ENCODE results near the gene PEX10.

Gene PEX10

DNA sequence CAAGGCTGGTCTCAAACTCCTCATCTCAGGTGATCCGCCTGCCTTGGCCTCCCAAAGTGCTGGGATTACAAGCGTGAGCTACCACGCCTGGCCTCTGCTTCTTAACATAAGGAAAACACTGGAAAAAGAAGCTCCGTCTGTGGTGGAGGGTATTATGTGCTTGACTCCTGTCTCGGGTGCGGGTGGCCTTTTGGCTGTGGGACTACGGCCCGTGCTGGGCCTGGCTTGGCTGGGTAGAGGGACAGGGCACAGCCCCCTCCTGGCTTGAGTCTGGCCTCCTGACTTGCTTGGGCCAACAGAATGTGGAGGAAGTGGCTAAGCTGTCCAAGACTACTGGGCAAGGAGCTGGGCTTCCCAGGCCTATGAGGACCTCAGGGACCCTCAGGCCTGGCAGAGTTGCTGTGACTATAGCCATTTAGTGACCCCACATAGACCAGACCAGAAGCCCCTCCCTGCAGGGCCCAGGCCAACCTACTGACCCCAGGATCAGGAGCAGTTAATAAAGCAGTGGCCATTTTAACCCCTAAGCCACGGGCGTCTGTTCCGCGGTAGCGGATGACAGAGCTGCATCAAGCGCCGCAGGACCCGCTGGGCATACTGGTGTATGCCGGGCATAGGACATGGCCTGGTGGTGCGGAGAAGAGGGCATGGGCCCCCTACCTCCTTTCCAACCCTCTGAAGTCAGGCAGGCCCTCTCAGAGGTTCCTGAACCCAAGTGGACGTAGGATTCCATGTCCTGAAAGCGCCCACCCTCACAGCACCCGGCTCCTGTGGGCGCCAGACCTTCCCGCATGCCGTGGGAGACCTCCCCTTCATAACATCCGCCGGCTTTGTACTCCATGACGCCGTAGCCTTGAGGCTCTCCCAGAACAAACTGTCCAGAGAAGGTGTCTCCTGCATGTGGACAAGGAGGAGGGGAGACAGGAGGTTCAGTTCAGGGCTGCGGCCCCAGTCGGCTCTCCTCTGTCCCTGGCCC lies 25.4 kb downstream of the PEX10 start:
- FAIRE-seq (no peak), DNase-seq (ENCODE audit: insufficient read length, low spot score) (no peak)
- no peak for TF ChIP-seq POLR2A (IDR thresholded peaks at IDR 0.05; ENCODE audit: low read depth, low read length)

DNA sequence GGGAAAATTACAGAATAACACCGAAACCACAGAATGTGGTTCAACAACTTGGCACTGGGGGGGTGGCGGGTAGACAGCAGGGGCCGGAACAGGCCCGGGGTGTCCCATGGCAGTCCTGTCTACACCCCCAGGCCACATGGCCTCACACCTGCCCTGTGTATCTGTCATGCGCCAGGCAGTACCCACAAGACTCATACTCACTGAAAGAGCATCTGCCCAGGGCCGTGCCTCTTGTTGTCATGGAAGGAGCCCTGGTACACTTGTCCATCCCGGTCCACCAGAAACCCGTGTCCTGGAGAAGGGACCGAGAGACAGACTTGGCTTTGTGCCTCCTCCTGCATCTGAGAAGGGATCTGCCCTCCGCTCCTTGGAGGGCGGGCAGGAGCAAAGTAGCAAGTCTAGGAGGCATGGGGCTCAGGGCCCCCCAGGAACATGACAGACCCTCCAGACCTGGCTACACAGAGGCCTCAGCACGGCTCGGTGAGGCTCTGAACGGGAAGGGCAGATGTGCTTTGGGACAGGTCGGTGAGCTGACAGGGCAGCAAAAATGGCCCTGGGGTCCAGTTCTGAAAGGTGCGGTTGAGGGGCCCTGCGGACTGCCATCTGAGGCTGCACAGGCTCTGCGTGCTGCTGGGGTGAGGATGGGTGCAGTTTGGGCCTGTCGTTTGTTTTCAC lies 26.6 kb downstream of the PEX10 start:
- DNase-seq (ENCODE audit: insufficient read length, low spot score) (no peak), FAIRE-seq (no peak)
- TF ChIP-seq POLR2A (IDR thresholded peaks at IDR 0.05; ENCODE audit: low read depth, low read length), result no peak

DNA sequence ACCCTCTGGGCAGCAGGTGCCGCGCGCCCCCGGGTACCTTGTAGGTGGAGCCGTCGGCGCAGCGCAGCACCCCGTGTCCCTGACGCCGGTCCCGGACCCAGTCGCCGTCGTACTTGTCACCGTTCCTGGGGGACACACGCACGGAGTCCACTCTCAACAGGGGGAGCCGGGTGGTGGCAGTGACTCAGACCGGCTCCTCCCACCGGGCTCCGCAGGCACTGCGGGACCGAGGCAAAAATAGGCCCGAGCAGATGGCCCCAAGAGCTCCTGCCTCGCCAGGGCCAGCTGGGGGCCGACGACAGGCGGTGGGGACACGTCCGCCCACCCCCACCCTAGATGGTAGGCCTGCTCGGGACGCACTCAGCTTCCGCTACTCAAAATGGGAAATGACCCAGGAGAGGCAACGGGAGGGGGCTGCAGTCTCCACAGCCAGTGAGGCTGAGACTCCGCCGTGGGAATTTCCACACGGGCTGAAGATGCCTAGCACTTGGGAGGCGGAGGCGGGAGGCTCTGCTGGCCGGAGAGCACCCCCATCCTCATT lies 27.4 kb downstream of the PEX10 start:
- no peak for TF ChIP-seq POLR2A (IDR thresholded peaks at IDR 0.05; ENCODE audit: low read depth, low read length)
- FAIRE-seq (no peak), DNase-seq (ENCODE audit: insufficient read length, low spot score) (no peak)

DNA sequence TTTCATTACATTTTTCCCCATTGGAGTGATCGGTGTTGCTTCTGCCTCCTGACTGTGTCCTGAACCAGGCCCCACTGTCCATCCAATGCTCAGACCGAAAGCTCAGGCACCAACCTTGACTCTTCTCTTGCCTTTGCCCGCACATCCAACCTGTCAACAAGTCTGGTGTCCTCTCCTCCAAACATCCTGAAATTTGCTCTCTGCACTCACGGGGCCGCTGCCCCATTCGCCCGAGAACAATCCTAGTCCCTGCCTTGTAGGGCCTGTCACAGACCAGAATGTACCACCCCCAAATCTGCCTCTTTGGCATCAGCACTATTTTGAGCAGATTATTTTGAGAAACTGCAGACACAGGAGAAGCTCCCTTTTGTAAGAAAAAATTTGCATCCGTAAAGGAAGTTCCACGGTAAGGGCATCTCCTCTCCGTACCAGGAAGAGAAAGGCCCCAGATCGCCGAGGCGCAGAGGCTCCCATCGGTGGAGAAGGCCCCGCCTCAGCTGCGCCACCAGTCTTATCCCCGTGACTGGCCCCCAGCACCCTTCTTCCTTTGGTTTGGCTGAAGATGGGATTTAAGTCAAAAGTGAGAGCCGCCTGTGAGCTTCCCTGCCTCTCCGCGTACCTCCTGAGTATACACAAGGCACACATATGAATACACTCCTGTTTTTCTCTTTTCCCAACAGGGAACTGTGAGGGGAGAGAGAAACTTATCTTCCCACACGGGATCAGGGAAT lies 28.1 kb downstream of the PEX10 start:
- no peak for FAIRE-seq
- DNase-seq (ENCODE audit: insufficient read length, low spot score), result no peak
- no peak for TF ChIP-seq POLR2A (IDR thresholded peaks at IDR 0.05; ENCODE audit: low read depth, low read length)

DNA sequence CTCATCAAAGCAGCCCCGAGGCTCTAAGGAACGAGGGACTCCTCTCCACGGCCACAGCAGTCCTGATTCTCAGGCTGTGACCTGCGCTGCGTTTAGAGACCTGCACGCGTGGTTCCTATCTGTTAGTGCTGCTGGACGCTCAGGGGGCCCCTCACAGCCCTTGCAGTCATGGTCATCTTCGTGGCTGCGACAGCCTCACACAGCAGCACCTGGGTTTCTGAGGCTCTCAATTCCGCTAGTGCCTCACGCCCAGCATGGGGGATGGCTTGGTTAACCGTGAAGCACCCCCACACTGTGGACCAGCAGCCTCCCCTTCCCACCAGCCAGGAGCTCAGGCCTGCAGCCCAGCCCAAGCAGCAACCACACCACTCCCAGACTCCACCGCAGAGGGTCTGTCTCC lies 28.8 kb downstream of the PEX10 start:
- no peak for TF ChIP-seq POLR2A (IDR thresholded peaks at IDR 0.05; ENCODE audit: low read depth, low read length)
- FAIRE-seq (no peak), DNase-seq (ENCODE audit: insufficient read length, low spot score) (no peak)

DNA sequence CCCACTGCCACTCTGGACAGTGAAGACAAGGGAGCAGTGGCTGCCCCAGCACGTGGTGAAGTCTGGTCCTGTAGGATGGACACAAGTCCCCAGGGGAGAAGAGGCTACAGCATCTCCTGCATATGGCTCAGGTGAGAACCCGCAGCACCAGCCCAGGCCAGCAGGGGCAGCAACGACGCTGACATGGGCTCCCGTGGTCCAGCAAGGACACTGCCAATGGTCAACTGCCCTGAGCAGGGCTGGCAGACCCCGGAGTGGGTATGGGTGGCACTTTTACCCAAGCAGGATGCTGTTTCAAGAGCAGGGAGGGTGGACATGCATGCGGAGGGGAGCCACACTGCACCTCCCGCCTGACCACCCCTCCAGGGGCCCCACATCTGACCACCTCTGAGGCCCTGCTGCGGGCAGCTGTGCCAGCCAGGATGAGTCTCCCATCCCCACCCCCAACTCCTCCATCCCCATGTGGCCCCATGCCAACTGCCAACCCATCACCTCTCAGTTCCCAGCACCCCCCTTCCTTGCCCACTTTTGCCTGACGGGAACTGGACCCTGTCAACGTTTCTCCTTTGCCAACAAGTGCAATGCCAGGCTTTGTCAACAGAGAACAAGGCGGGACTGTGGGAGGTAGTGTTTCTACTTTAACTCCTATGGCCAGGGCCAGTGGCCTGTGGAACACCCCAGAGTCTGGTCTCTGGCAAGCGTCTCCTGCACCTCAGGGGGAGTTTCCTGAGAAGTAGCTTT lies 29.6 kb downstream of the PEX10 start:
- TF ChIP-seq POLR2A (IDR thresholded peaks at IDR 0.05; ENCODE audit: low read depth, low read length), result no peak
- FAIRE-seq, result no peak
- peak; percentile 54 for DNase-seq (ENCODE audit: insufficient read length, low spot score)

DNA sequence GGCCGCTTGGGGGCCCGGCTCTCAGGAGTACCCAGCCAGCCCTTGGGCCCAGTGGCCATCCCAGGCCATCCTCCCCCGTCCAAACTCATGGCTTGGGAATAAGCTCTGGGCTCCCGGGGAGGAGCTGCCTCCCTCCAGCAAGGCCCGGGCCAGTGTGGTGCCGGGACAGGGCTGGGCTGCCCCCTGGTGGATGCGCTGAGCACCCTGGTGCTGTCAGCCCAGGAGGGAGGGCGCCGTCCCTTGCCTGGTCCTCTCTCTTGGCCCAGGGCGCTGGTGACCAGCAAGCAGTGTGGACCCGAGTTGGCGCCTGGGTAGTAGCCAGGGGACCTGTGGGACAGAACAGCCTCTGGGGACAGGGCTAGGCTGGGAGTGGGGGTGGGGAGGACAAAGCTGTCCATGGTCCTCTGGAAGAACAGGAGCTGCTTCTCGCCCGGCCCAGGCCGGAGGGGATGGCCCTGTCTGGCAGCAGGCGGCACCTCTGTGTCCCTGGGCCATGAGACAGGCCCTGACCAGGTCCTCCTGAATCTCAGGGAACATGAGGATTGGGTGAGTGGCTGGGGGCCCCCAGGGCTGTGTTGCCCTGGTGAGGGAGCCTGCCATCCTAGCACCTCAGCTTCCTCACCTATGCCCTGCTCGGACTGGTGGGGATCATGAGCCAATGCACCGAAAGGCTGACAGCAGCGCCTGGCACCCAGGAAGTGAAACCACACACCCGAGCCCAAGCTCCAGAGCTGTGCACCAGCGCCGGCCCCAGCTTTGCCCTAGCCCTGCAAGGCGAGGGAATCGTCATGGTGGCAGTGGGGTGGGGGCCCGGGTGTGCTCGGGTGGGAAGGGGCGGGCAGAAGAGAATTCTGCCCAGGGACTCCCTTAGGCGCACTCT lies 30.4 kb downstream of the PEX10 start:
- no peak for TF ChIP-seq POLR2A (IDR thresholded peaks at IDR 0.05; ENCODE audit: low read depth, low read length)
- FAIRE-seq, result no peak

DNA sequence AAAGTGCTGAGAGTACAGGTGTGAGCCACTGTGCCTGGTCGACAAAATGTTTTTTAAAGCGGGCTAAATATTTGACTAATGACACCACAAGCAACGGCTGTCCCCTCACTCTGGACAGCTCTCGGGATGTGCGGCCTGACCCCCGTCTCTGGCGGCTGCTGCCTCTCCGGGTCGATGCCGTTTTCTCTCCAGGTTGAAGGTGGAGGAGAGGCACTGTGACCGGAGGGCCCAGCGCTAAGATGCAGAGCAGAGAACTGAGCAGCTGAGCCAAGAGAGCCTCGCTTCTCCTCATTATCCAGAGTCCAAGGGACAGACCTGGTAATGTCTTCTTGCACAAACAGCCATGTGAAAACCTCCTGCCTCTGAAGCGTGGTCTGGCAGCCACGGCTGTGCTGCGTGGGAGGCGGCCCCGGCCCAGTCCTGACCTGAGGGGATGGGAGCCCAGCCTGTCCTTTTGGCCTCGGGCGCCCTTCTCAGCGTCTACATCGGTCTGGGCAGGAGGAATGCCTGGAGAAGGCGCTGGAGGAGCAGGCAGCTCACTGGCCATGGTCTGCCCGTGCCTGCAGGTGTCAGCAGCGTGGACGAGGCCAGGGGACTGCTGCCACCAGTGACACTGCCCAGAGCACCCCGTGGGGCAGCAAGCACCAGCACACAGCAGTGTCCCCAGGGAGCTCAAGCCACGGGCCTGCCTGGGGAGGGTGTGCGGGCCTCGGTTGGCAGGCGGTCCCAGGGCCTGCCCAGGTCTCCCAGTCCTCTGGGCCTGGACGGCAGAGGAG lies 31.4 kb downstream of the PEX10 start:
- TF ChIP-seq POLR2A (IDR thresholded peaks at IDR 0.05; ENCODE audit: low read depth, low read length), result no peak
- DNase-seq (ENCODE audit: insufficient read length, low spot score) (no peak), FAIRE-seq (no peak)

More for the DNA sequence above, 30.4 kb downstream of the PEX10 start:
- DNase-seq (ENCODE audit: insufficient read length, low spot score), result peak; percentile 87

DNA sequence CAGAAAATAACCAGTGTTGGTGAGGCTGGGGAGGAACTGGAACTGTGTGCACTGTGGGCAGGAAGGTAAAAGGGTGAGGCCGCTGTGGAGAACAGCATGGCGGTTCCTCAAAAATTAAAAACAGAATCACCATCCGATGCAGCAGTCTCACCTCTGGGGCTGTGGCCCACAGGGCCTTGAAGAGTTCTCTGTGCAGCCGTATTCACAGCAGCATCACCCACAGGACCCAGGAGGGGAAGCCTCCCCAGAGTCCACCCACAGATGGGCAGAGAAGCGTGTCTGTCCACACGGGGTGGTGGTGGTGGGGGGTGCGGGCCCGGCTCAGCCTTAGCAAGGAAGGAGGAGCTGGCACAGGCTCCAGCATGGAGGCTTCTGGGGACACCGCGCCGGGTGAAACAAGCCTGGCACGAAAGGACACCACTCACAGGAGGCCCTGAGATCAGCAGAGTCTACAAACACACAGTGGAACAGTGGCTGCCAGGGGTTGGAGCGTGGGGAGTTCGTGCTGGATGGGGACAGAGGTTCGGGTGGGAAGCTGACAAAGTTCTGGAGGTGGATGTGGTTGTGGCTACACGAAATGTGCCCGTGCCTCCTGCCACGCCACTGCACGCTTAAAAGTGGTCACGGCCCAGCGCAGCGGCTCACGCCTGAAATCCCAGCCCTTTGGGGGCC lies 32.5 kb downstream of the PEX10 start:
- no peak for FAIRE-seq
- no peak for TF ChIP-seq POLR2A (IDR thresholded peaks at IDR 0.05; ENCODE audit: low read depth, low read length)
- no peak for DNase-seq (ENCODE audit: insufficient read length, low spot score)

DNA sequence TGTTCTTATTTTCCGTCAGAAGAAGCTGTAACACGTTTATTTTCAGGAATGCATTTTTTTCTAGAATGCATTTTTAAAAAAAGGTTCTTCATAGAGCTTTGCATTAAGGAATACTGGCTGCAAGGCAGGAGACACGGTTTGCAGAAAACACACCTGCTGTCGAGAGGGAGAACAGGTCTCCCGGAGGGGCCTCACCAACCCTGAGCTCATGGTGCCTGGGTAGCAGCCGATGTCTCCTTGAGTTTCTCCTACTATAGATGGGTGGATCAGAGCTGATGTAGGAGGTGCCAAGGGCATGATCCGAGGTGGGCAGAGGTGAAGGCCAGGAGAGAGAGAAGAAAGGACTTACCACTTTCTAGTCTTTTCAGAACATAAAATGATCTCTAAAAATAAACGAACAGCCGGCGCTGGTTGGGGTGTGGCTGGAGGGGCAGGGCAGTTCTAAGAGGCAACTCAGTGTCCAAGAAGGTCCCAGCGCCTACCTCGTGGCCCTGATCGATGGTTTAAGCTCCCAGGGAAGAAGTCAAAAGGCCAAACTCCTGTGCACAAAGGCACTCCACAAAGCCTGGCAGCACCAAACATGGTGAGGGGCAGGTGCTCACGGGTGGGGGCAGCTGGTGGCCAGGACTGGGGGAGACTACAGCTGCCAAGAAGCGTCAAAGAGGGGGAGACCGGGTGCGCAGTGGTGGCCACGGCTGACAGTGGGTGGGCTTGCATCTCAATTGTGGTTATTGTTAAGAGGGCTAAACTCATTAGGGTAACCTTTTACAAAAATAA lies 33.2 kb downstream of the PEX10 start:
- no peak for TF ChIP-seq POLR2A (IDR thresholded peaks at IDR 0.05; ENCODE audit: low read depth, low read length)
- DNase-seq (ENCODE audit: insufficient read length, low spot score), result no peak
- no peak for FAIRE-seq

Measured in H54 (cell line).